Endothelial cell of umbilical vein (primary cell): ENCODE results near the gene FAM193B.

Experiments used
- FOS ChIP-seq: IDR thresholded peaks from 2 replicates; pipeline ENCODE4 v1.6.1; 2011; ENCODE audit warnings: mild to moderate bottlenecking, low read length, moderate library complexity, borderline replicate concordance; ENCODE audit not compliant: insufficient read depth
- POLR2AphosphoS5 ChIP-seq: IDR thresholded peaks from 2 replicates; pipeline ENCODE4 v1.6.1; 2012; ENCODE audit warnings: low read depth, mild to moderate bottlenecking, control low read depth, low read length, moderate library complexity; ENCODE audit not compliant: insufficient read depth

GRCh38 chr5:177514541-177514940 is 39.8 kb downstream of the FAM193B start:
- TF ChIP-seq FOS, result no peak
- TF ChIP-seq POLR2AphosphoS5, result no peak
